Measurements from ENCODE around the gene GMDS.

The GMDS gene

DNA sequence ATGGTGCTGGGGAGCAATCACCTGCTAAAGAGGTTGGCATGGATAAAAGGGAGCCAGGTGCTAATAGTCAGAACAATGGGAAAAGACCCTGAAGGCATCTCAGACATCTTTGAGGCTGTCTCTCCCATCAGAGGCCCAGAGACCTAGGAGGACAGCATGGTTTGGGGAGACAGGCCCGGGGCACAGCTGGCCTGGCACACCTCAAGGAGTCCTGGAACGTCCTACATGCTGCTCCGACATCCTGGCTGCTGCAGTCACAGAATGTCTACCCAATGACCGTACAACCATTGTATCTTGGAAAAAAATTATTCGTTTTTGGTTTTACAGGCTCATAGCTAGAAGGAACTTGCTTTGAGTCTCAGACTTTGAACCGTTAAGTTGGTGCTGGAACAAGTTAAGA is 4.4 kb downstream of the GMDS start:
- no peak for DNase-seq (ENCODE audit: low read depth)

DNA sequence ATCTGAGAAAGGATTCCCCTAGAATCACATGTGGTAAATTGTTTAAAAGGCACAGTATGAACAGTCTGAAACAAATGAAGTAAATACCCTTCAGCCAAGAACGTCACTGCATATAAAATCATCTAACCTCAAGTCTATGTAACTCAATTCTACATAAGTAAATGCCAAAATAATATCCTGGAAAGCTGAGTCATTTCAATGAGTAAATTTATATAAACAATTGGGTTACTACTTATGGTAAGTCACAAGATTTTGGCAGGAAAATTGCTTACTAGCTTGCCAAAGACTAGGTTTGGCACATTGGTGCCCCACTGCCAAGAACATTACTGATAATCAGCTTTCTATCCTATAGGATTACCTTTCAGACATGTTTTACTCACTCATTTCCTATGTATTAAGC is 8.4 kb downstream of the GMDS start:
- peak; percentile 89 for DNase-seq (ENCODE audit: low read depth)

DNA sequence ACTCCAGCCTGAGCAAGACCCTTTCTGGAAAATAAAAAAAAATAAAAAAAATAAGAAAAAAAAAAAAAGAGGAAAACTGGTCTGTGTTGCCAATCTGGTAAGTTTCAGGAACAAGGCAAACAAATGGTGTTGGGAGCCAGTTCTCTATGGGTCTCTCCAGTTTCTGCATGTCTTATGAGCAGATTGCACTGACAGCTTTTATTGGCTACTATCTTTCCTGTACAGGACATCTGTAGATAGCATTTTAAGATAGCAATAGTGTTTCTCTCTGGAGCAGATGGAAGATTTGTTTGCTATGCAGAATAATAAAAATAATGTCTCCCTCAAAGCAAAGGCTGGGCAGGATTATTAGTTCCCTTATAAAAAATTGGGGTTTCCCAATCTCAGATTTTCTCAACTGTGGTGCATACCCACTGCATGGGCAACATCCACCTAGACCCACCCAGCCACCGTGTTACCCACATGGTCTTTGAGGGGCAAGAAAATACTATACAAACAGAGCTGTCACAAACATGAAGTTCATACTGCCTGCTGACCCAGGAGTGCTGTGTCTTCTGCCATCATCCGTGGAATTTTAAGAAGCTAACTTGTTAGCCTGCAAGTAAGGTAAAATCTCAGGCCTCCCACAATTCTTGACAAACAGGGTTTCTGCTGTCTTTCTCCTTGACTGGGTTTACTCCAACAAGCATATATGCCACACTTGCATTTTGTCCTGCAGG is 9.5 kb downstream of the GMDS start:
- DNase-seq (ENCODE audit: low read depth), result no peak

DNA sequence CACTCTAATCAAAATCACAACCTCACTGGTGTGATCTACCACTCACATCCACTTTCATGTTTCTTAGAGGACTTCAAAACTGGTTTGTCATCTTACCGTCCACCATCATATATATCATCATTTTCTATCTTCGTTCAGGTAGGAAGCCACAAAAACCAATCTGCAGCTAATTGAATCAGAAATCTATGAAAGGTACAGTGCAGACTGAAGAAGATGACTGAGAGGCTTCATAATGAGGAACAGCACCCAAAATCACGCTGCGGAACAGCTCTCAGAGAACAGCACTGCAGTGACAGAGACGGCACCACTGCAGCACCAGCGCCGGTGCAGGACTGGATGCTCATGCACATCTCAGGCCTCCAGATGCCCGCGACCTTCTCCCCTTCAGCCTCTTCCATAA is 13.0 kb downstream of the GMDS start:
- DNase-seq (ENCODE audit: low read depth), result no peak

DNA sequence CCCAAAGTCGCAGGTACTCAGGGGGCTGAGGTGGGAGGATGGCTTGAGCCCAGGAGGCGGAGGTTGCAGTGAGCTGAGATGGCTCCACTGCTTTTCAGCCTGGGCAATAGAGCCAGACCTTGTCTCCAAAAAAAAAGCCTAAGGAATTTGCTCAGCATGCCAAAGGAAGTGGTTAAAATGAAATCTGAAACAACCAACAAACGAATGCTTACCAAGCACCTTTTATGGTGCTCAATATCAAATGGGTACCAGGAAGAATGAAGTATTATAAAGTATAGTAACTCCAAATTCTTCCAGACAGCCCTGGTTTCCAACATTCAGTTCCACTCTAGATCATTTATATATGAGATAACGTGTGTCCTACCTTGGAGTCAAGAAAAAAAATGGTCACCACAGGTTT is 14.0 kb downstream of the GMDS start:
- DNase-seq (ENCODE audit: low read depth), result peak; percentile 59

DNA sequence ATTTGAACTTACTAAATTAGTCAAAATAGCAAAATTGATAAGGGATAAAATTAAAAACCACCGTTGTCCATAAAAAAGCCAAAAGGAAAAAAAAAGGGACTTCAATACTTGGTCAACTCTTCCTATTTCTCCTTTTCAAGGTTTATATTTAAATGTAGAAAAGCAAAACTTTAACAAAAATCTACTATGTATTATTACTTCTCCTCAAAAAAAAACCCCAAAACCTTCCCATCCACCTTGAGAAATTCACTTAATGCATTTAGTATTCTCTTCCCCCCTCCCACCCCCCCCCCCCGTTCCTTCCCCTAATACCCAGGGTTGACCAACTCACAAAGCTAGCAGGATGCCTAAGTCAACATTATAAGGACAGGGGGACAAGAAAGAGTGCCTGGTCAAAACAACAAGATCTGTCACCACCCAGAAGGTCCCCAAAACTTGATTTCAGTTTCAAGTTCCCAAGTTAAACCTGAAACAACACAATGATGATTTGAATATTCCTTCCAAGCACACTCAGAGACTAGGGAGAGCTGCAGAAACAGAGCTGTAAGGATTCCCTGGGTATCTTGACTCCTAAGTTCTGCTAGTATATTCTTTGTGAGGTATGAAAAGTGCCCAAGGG is 14.6 kb downstream of the GMDS start:
- no peak for DNase-seq (ENCODE audit: low read depth)

DNA sequence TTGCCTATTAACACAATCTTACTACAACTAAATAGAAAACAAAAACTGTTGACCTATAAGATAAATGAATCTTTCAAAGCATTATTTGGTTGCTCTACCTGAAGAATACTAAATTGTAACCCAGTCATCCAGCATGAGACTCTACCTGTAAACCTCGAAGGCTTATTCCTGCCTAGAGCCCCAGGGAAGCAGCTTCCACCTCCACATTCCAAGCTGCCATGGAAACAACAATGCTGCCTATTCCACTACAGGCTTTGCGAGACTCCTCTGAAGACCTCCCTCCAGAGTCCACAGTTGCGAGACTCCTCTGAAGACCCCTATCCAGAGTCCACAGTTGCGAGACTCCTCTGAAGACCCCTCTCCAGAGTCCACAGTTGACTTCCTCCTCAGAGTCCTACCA is 15.7 kb downstream of the GMDS start:
- DNase-seq (ENCODE audit: low read depth), result no peak

DNA sequence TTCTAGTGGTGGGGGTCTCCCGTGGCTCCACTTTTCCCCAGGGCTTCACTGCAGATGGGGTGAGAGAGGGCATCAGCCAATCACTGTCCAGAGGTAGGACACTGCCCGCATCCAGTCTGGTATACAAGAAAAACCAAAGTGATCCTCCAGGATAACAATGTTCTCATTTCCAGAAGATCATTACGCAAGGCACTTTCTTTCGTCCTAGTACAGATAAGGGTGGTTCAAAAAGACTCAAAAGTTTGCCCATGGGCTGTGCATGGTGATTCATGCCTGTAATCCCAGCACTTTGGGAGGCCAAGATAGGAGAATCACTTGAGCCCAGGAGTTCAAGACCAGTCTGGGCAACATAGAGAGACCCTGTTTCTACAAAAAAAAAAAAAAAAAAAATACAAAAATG is 16.4 kb downstream of the GMDS start:
- no peak for DNase-seq (ENCODE audit: low read depth)

DNA sequence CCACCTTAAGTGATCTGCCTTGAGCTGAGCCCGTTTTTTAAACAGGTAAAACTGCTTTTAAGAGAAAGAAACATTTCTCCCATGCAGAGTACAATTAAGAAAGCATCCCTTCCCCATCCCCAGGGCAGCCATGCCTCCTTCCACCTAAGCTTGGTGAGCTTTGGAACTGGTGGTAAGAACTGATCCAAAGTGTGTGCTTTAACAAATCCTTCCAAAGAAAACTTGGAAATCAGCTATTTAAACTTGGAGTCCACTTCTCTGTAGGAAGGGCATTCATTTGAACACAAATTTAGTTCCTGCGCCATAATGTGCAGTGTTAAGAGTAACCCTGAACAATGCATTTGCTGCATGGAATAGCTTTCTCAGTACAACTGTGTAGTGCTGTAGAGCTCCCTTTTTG is 17.0 kb downstream of the GMDS start:
- no peak for DNase-seq (ENCODE audit: low read depth)

DNA sequence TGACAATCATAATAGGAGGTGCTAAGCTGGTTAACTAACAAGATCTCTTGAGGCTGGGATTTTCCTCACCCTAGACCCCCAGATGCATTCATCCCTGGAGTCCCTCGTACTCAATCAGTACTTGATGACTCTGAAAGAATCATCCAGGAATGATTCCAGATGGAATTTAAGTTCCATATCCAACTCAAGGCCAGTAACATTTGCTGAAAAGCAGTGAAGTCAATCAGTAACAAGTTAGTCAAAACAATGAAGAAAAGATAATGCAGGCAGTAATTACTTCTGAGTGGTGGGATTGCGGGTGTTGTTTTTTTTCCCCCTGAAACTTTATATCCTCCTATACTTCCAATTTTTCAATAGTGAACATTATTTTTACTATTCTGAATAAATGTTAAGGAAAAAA is 18.6 kb downstream of the GMDS start:
- no peak for DNase-seq (ENCODE audit: low read depth)

DNA sequence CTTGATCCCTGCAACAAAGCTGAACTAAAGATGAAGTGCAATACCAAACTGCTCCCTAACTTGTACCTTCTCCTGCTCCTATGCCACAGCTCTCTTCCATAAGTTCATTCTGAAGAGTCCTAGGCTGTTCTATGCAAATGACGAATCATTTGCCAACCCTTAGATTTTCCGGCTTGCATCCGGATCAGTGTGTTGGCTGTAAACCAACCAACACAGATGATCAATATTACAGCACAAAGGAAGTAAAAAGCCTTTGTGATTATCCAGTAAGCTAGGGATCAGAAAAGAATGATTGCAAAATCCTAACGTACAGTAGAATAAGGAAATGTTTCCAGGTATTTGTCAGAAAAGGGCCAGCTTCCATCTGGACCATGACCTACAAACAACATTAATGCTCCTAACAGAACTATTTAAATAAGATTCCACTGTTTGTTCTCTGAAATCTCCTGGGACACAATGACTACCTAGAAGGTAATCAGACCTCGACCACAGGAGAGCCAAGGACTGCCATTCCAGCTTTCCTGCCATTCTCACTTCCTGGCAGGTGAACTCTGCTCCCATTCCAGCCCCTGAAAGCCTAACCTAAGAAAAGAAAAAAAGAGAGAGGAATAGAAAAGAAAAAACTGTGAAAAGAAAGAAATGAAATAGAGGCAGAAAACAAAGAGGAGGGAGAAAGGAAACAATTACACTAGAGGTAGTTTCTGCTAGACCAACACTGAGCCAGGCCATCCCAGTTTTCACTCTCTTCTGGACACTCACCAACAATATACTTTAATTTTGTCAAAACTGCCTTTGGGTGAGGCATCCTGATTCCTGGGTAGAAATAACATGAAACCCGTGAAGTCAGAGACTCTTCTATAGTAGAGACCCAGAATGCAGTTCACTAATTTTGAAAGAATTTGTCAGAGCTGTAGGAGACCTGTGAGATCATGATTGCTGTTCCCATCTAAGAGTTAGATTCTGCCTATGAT is 19.7 kb downstream of the GMDS start:
- no peak for DNase-seq (ENCODE audit: low read depth)

DNA sequence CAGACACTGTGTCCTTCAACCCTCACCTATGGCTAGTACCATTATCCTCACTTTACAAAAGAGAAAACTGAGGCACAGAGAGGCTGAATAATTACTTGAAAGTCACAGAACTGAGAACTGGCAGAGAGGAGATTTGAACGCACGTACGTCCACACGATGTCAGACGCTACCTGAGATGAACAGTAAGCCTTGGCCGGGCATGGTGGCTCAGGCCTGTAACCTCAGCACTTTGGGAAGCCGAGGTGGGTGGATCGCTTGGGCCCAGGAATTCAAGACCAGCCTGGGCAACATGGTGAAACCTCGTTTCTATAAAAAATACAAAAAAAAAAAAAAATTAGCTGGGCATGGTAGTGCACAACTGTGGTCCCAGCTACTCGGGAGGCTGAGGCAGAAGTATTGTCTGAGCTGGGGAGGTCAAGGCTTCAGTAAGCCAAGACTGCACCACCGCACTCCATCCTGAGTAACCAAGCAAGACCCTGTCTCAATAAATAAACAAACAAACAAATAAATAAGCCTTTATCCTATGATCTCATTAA is 20.5 kb downstream of the GMDS start:
- no peak for DNase-seq (ENCODE audit: low read depth)

DNA sequence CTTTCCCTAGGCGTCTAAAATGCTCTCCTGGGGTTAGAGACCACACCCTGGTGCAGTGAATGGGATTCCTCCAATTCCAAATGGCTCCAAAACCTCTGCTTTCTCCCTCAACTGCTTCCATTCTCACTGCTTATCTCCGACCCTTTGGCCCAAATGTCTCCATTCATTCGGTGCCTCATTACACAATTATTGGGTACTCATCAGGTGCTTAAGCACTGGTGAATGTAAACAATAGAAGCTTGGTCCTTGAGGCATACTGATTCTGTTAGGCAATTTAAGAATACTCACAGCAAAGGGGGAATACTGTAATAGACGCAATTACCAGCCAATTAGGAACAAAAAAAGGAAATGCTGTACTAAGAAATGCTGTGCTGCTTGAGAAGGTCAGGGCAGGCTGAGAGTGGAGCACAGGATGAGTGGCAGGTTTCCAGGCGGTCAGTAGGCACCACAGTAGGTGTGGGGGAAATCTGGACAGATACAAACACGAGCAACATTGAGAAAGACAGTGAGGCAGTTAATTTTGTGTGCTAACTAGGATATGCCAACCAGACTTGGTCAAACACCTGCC is 23.0 kb downstream of the GMDS start:
- DNase-seq (ENCODE audit: low read depth), result no peak

DNA sequence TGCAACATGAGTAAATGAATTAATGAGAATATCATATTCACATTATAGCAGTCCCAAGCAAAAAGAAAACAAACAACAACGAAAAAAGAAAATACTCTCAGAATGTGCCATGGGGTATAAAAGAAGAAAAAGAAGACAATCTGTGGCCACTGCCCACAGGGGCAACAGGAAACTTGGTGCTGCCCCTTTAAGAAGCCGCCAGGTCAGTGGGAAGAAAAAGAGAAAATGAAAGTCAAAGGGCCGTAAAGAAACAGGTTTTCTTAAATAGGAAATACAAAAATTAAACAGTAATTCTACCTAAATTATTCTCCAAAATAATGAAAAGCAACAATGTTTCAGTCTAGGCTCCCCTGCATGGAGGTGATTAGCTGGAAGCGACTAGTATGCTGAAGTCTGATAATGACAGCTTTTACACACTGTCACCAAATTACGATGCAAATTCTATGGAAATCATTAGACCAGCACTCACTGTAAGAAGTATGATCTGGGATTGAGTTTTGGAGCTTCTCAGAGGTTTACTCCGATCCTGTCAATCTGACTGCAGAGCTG is 23.6 kb downstream of the GMDS start:
- no peak for DNase-seq (ENCODE audit: low read depth)

DNA sequence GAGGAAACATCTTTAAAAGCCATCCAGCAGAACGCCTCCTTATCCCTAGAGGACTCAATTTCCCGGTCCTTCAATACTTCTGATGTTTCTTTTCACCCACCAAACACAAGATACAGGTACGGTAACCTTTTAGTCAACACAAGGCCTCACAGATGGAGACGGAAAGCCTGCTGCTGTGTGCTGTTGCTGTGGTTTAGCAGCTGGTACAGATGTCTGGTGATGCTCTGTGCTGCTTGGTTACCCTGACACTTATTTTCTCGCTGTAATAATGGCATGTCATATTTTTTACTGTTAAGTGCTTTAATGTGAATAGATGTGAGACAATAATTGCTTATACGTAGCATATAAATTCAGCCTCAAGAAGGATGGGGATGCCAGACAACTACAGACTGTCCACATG is 25.3 kb downstream of the GMDS start:
- DNase-seq (ENCODE audit: low read depth), result no peak

DNA sequence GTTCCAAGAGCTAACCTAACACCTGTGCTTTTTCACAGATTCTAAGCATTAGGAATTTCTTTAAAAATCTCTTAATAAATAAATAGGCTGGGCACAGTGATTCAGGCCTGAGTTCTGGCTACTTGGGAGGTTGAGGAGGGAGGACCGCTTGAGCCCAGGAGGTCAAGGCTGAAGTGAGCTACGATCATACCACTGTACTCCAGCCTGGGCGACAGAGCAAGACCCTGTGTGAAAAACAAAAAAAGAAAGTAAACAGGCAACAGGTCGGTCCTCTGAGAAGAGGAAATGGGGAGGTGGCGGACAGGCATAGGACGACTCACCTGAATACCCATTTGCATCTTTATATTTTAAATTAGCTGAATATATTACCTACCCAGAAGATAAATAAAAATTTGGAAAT is 26.5 kb downstream of the GMDS start:
- DNase-seq (ENCODE audit: low read depth), result no peak

DNA sequence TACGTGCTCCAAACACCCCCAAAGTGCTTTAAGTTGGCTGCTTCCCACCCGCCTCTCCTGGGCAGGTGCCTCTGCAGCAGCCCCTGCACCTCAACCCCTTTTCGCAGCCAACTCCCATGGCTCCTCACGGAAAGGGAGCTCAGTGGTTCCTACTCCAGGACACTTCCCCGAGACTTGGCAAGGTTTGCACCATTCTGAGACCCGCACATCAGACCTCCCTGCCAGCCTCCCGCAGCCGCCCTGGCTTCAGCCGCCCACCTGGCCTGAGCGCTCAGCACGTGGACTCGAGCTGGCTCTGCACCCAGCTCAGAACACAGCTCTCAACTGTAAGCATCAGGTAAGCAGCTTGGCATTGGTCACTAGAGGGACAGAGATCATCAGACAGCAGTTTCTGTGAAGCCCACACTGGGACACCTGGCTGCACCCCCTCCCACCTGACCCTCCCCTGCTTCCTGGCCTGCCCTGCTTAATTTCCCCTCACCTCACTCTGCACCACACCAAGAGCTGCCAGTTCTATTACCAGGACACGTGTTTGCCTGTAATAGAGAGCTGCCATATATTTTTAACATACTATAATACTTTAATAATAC is 28.5 kb downstream of the GMDS start:
- DNase-seq (ENCODE audit: low read depth), result no peak

DNA sequence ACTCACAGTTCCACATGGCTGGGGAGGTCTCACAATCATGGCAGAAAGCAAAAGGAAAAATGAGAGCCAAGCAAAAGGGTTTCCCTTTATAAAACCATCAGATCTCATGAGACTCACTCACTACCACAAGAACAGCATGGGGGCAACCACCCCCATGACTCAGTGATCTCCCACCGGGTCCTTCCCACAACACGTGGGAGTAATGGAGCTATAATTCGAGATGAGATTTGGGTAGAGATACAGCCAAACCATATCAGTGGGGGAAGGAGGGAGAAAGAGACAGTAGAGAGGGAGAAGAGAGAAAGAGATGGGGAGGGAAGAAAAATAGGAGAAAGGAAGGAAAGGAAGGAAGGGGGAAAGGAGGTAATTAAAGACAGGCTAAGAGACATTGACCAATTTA is 30.1 kb downstream of the GMDS start:
- no peak for DNase-seq (ENCODE audit: low read depth)

DNA sequence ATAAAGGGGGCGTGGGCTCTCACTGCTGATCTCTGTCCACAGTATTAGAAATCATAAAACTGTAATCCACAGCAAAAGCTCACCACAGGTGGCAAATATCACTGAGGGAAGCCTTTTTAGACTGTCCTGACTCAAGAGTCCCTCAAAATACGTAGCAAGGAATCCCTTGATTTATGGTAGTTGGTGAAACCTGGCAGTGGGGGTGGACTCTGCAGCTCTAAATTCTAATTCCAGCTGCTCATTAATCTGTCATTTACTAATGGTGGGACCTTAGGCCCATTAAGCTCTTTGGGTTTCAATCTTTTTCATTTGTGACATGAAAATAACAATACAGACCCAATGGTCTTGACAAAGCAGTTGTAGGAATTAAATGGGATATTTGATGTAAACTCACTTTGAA is 32.3 kb downstream of the GMDS start:
- DNase-seq (ENCODE audit: low read depth), result no peak

DNA sequence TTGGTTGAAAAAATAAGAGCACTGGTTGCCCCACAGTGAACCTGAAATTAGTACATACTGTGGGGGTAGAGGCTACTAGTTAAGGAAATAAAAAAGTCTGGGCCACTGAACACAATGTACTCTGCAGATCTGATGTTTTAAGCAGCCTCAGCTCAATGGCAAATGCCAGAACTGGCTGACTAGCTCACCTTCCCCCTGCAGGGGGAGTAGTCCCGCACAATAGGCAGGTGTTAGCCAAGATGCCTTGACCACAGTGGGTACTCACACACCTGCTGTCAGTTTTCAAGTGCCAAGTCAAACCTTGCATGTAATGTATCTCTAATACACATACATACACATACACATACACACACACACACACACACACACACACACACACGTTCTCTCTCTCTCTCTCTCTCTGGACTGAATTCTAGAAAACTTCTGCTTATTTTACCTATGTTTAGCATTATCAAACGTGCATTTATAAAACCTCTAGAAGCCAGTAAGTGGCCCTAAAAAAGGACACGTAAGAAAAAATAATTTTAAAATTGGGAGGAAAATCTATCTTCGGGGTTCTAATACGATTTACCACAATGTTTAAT is 36.1 kb downstream of the GMDS start:
- DNase-seq (ENCODE audit: low read depth), result peak; percentile 26

DNA sequence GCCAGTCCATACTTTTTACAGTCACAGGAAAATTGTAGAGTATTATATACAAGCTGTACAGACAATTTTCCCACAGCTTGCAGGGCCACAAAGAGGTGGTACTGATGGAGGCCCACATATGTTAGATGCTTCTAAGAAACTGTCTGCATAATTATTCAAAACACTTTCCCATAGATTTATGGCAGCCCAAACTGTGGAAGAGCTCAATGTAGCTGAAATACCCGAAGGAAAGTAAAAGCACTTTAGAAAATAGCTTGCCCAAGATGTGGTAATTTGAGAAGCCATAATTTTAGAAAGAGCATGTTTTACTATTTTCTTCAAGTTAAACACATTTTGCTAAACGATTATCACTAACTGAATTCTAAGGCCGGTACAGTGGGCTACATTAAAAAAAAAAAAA is 36.9 kb downstream of the GMDS start:
- DNase-seq (ENCODE audit: low read depth), result no peak

All from EH (cell line).